ENCODE measurements around the gene SLC23A2.

GRCh38 chr20:4910951-4911350 lies 90.4 kb downstream of the SLC23A2 start:
- TF ChIP-seq PATZ1 (CRISPR knock-in tag; IDR thresholded peaks at IDR 0.05; ENCODE audit: borderline replicate concordance) (no peak), RARB (CRISPR knock-in tag; IDR thresholded peaks at IDR 0.05) (no peak), TOX (CRISPR knock-in tag; IDR thresholded peaks at IDR 0.05; ENCODE audit: borderline replicate concordance) (no peak), ZC3H10 (CRISPR knock-in tag; IDR thresholded peaks at IDR 0.05) (no peak), GLIS3 (CRISPR knock-in tag; IDR thresholded peaks at IDR 0.05) (no peak), CREB5 (CRISPR knock-in tag; IDR thresholded peaks at IDR 0.05; ENCODE audit: low read depth) (no peak), ZFP3 (CRISPR knock-in tag; IDR thresholded peaks at IDR 0.05) (no peak), ARNTL (CRISPR knock-in tag; IDR thresholded peaks at IDR 0.05; ENCODE audit: borderline replicate concordance, low read depth) (no peak), TSHZ2 (CRISPR knock-in tag; IDR thresholded peaks at IDR 0.05) (no peak), ZFP30 (CRISPR knock-in tag; IDR thresholded peaks at IDR 0.05) (no peak), CSDC2 (CRISPR knock-in tag; IDR thresholded peaks at IDR 0.05) (no peak), BACH2 (CRISPR knock-in tag; IDR thresholded peaks at IDR 0.05; ENCODE audit: borderline replicate concordance) (no peak), ZNF70 (CRISPR knock-in tag; IDR thresholded peaks at IDR 0.05) (no peak)

Measured in SK-N-SH treated with all-trans-retinoic acid at 6 μM for 48 hours (cell line).